BLaER1 treated with 17β-estradiol and CSF1 and Interleukin-3, amounts not matched to agents 10 nM and 100 nM (cell line): ENCODE data around the gene ERC2.

Experiments
- H3K27ac ChIP-seq, 11 experiments: shearing (Covaris generic); formaldehyde crosslinking; 2 replicates each; pipeline ENCODE4 v1.8.1; 2022
- H3K27me3 ChIP-seq, 11 experiments: shearing (Covaris generic); formaldehyde crosslinking; 2 replicates each; pipeline ENCODE4 v1.8.1; 2022
- H3K36me3 ChIP-seq, 11 experiments: shearing (Covaris generic); formaldehyde crosslinking; 2 replicates each; pipeline ENCODE4 v1.8.1; 2022
- H3K4me1 ChIP-seq, 10 experiments: shearing (Covaris generic); formaldehyde crosslinking; 2 replicates each; pipeline ENCODE4 v1.8.1; 2022
- H3K4me2 ChIP-seq, 11 experiments: shearing (Covaris generic); formaldehyde crosslinking; 2 replicates each; pipeline ENCODE4 v1.8.1; 2022
- H3K4me3 ChIP-seq, 10 experiments: shearing (Covaris generic); formaldehyde crosslinking; 2 replicates each; pipeline ENCODE4 v1.8.1; 2022
- H3K9ac ChIP-seq, 11 experiments: shearing (Covaris generic); formaldehyde crosslinking; 2 replicates each; pipeline ENCODE4 v1.8.1; 2022
- H3K9me3 ChIP-seq, 11 experiments: shearing (Covaris generic); formaldehyde crosslinking; replicated peaks in 1 of 11; 2 replicates each; pipeline ENCODE4 v1.8.1; 2022
- H4K20me1 ChIP-seq, 11 experiments: shearing (Covaris generic); formaldehyde crosslinking; 2 replicates each; pipeline ENCODE4 v1.8.1; 2022
- Cebpa-rat ChIP-seq, 11 experiments: shearing (Covaris generic); IDR thresholded peaks; 2 replicates each; pipeline ENCODE4 v1.8.1; 2022

ERC2 gene

GRCh38 chr3:56316944-56317343 lies 151.3 kb downstream of the ERC2 start:
- Histone ChIP-seq H3K27me3 (no peaks in the 10 kb centered on the region), H3K4me1 (peaks cover 0 to 28% (median 18%) of the 10 kb centered on the region in 10 experiments; a peak in 15 of 20 replicates), H3K9ac (no peak overlapping the region), H3K4me2 (no peak overlapping the region), H4K20me1 (no peaks in the 10 kb centered on the region), H3K36me3 (no peaks in the 10 kb centered on the region), H3K9me3 (no peaks in the 10 kb centered on the region), H3K4me3 (no peak overlapping the region), H3K27ac (no peak overlapping the region)
- no peak for TF ChIP-seq Cebpa-rat (IDR thresholded peaks at IDR 0.05)

- Histone ChIP-seq H3K9ac (no peak overlapping the region), H3K4me2 (no peak overlapping the region), H3K9me3 (no peaks in the 10 kb centered on the region), H3K27ac (no peak overlapping the region), H4K20me1 (no peaks in the 10 kb centered on the region), H3K36me3 (no peaks in the 10 kb centered on the region), H3K4me1 (peaks cover 0 to 7% (median 0%) of the 10 kb centered on the region in 10 experiments; a peak in 5 of 20 replicates), H3K27me3 (no peaks in the 10 kb centered on the region), H3K4me3 (no peak overlapping the region)
- TF ChIP-seq Cebpa-rat (IDR thresholded peaks at IDR 0.05): no peak
Observed at GRCh38 chr3:56314842-56315241, 153.4 kb downstream of the ERC2 start.

- H3K36me3 ChIP-seq: no peaks in the 10 kb centered on the region
- H3K9me3 ChIP-seq: no peaks in the 10 kb centered on the region
- no peak overlapping the region for H3K4me3 ChIP-seq
- no peak for TF ChIP-seq Cebpa-rat (IDR thresholded peaks at IDR 0.05)
- H3K4me2 ChIP-seq: no peak overlapping the region
- no peak overlapping the region for H3K9ac ChIP-seq
- no peaks in the 10 kb centered on the region for H3K27me3 ChIP-seq
- H4K20me1 ChIP-seq: no peaks in the 10 kb centered on the region
- no peaks in the 10 kb centered on the region for H3K4me1 ChIP-seq
- H3K27ac ChIP-seq: no peak overlapping the region
Observed at GRCh38 chr3:56309465-56309864, 158.8 kb downstream of the ERC2 start.

- H3K27ac ChIP-seq: no peak overlapping the region
- no peak for TF ChIP-seq Cebpa-rat (IDR thresholded peaks at IDR 0.05)
- no peak overlapping the region for H3K4me3 ChIP-seq
- H3K4me1 ChIP-seq: peaks cover 0 to 5% (median 0%) of the 10 kb centered on the region in 10 experiments; a peak in 2 of 20 replicates
- no peak overlapping the region for H3K4me2 ChIP-seq
- no peaks in the 10 kb centered on the region for H3K36me3 ChIP-seq
- H3K27me3 ChIP-seq: no peaks in the 10 kb centered on the region
- H3K9me3 ChIP-seq: no peaks in the 10 kb centered on the region
- H3K9ac ChIP-seq: no peak overlapping the region
- H4K20me1 ChIP-seq: no peaks in the 10 kb centered on the region
Observed at GRCh38 chr3:56308471-56308870, 159.8 kb downstream of the ERC2 start.

- Histone ChIP-seq H3K4me3 (no peak overlapping the region), H3K4me1 (peaks cover 0 to 19% (median 5%) of the 10 kb centered on the region in 10 experiments; a peak in 12 of 20 replicates), H3K36me3 (no peaks in the 10 kb centered on the region), H3K27ac (no peak overlapping the region), H3K9ac (no peak overlapping the region), H3K4me2 (peak overlapping the region in 1 of 11 experiments; percentile 13; a peak in 1 of 22 replicates), H3K9me3 (no peaks in the 10 kb centered on the region), H4K20me1 (no peaks in the 10 kb centered on the region), H3K27me3 (no peaks in the 10 kb centered on the region)
- no peak for TF ChIP-seq Cebpa-rat (IDR thresholded peaks at IDR 0.05)
Observed at GRCh38 chr3:56304069-56304468, 164.2 kb downstream of the ERC2 start.

GRCh38 chr3:56303487-56303886 lies 164.8 kb downstream of the ERC2 start:
- Histone ChIP-seq H3K4me2 (peak overlapping the region in 4 of 11 experiments; percentile 15 to 70 (median 40); a peak in 6 of 22 replicates), H3K36me3 (no peaks in the 10 kb centered on the region), H3K27me3 (no peaks in the 10 kb centered on the region), H3K9ac (no peak overlapping the region), H3K4me3 (no peak overlapping the region), H4K20me1 (no peaks in the 10 kb centered on the region), H3K27ac (0 out of 22 replicates have a peak overlapping the region, but pooled peaks of 1 of the 11 experiments have one; percentile 29), H3K4me1 (peaks cover 0 to 19% (median 5%) of the 10 kb centered on the region in 10 experiments; a peak in 12 of 20 replicates), H3K9me3 (no peaks in the 10 kb centered on the region)
- TF ChIP-seq Cebpa-rat (IDR thresholded peaks at IDR 0.05): no peak

- no peak for TF ChIP-seq Cebpa-rat (IDR thresholded peaks at IDR 0.05)
- Histone ChIP-seq H3K4me1 (peaks cover 0 to 19% (median 5%) of the 10 kb centered on the region in 10 experiments; a peak in 12 of 20 replicates), H3K4me3 (no peak overlapping the region), H3K9ac (no peak overlapping the region), H3K27me3 (no peaks in the 10 kb centered on the region), H3K36me3 (no peaks in the 10 kb centered on the region), H3K27ac (no peak overlapping the region), H3K9me3 (no peaks in the 10 kb centered on the region), H4K20me1 (no peaks in the 10 kb centered on the region), H3K4me2 (peak overlapping the region in 3 of 11 experiments; percentile 29 to 70 (median 51); a peak in 5 of 22 replicates)
Observed at GRCh38 chr3:56302417-56302816, 165.8 kb downstream of the ERC2 start.

GRCh38 chr3:56297281-56297840 lies 170.9 kb downstream of the ERC2 start:
- no peaks in the 10 kb centered on the region for H3K27me3 ChIP-seq
- H3K4me2 ChIP-seq: no peak overlapping the region
- no peaks in the 10 kb centered on the region for H3K36me3 ChIP-seq
- H3K9me3 ChIP-seq: no peaks in the 10 kb centered on the region
- peaks cover 0 to 49% (median 0%) of the 10 kb centered on the region in 10 experiments; a peak in 6 of 20 replicates for H3K4me1 ChIP-seq
- H3K9ac ChIP-seq: no peak overlapping the region
- no peak overlapping the region for H3K4me3 ChIP-seq
- H4K20me1 ChIP-seq: no peaks in the 10 kb centered on the region
- no peak overlapping the region for H3K27ac ChIP-seq
- no peak for TF ChIP-seq Cebpa-rat (IDR thresholded peaks at IDR 0.05)

GRCh38 chr3:56296361-56296760 lies 171.9 kb downstream of the ERC2 start:
- H3K27ac ChIP-seq: no peak overlapping the region
- no peaks in the 10 kb centered on the region for H4K20me1 ChIP-seq
- no peak for TF ChIP-seq Cebpa-rat (IDR thresholded peaks at IDR 0.05)
- no peaks in the 10 kb centered on the region for H3K9me3 ChIP-seq
- no peak overlapping the region for H3K4me3 ChIP-seq
- H3K9ac ChIP-seq: no peak overlapping the region
- no peaks in the 10 kb centered on the region for H3K36me3 ChIP-seq
- H3K4me2 ChIP-seq: peak overlapping the region in 2 of 11 experiments; percentile 50 to 91; a peak in 4 of 22 replicates
- no peaks in the 10 kb centered on the region for H3K27me3 ChIP-seq
- H3K4me1 ChIP-seq: peaks cover 0 to 55% (median 0%) of the 10 kb centered on the region in 10 experiments; a peak in 6 of 20 replicates

- no peak overlapping the region for H3K9ac ChIP-seq
- H4K20me1 ChIP-seq: no peaks in the 10 kb centered on the region
- H3K4me1 ChIP-seq: peaks cover 0 to 67% (median 0%) of the 10 kb centered on the region in 10 experiments; a peak in 6 of 20 replicates
- no peak overlapping the region for H3K27ac ChIP-seq
- H3K4me2 ChIP-seq: peak overlapping the region in 1 of 11 experiments; percentile 91; a peak in 2 of 22 replicates
- H3K36me3 ChIP-seq: no peaks in the 10 kb centered on the region
- no peak overlapping the region for H3K4me3 ChIP-seq
- no peak for TF ChIP-seq Cebpa-rat (IDR thresholded peaks at IDR 0.05)
- H3K9me3 ChIP-seq: no peaks in the 10 kb centered on the region
- no peaks in the 10 kb centered on the region for H3K27me3 ChIP-seq
Observed at GRCh38 chr3:56295161-56295560, 173.1 kb downstream of the ERC2 start.
